Activated CD4-positive, alpha-beta T cell treated with anti-CD3 and anti-CD28 coated beads, Interleukin-10, Interleukin-2, amounts not matched to agents 100 ng/mL and 50 ng/mL, durations not matched to agents 16 hours and 8 hours (primary cell): ENCODE results near the gene NFX1.
A peak's percentile ranks its signal among the peaks of the same experiment; 100 is the strongest.
"Not testable (repeated sequence)": the region's sequence is repeated elsewhere in the genome, so short reads cannot be mapped to it uniquely, and the experiment has no call there.

ENCODE experiments used
- DNase-seq: peaks from one replicate; pipeline ENCODE4 v3.0.0-alpha.2; 2020

The NFX1 gene

DNA sequence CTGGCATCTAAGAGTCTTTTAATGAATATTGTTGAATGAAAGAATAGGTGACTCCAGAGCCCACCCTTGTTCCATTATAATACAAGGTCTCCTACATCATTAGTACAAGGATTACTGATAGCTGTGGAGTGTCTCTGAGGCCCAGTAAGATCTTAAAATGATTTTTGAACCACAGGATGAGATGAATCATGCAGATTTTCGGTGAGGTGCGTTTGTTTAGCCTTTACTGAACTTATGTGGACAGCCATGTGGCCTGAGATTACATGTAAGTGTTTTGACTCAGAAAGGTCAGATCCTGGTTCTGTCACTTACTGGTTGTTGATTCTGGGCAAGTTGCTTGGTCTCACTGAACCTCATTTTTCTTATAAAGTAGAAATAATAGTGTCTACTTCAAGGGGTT lies 21.6 kb downstream of the NFX1 start:
- DNase-seq = peak; percentile 63

GRCh38 chr9:33315371-33315770 lies 25.1 kb downstream of the NFX1 start:
- no peak for DNase-seq

DNA sequence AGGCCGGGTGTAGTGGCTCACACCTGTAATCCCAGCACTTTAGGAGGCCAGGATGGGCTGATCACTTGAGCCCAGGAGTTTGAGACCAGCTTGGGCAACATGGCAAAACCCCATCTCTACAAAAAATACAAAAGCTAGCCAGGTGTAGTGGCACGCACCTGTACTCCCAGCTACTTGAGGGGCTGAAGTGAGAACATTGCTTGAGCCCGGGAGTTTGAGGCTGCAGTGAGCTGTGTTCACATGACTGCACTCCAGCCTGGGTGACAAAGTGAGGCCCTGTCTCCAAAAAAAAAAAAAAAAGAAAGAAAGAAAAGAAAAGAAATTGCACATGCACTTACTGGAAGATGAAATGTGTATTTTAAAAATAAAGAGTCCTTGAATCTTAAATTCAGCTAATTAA lies 26.8 kb downstream of the NFX1 start:
- DNase-seq = not testable (repeated sequence)

DNA sequence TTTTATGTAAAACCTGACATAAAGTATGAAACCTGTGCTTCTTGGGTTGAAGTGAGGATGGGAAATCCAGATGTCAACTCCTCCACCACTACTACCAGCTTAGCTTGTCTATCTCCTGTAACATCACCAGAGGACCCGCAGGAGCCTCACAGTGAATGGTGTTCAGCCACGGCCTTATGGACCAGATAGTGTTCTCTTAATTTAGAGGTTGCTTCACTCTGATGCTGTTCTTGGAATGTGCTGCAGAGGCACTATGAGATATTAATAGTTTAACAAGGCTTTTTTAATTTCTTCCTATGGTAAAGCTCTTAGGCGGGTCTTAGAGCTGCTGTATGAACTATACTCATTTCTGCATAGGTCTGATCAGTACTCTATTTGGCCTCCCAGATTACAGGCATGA lies 27.9 kb downstream of the NFX1 start:
- DNase-seq = no peak

GRCh38 chr9:33318781-33319180 lies 28.5 kb downstream of the NFX1 start:
- DNase-seq = no peak

- DNase-seq = no peak
Measured at GRCh38 chr9:33320230-33320567, 29.9 kb downstream of the NFX1 start.

DNA sequence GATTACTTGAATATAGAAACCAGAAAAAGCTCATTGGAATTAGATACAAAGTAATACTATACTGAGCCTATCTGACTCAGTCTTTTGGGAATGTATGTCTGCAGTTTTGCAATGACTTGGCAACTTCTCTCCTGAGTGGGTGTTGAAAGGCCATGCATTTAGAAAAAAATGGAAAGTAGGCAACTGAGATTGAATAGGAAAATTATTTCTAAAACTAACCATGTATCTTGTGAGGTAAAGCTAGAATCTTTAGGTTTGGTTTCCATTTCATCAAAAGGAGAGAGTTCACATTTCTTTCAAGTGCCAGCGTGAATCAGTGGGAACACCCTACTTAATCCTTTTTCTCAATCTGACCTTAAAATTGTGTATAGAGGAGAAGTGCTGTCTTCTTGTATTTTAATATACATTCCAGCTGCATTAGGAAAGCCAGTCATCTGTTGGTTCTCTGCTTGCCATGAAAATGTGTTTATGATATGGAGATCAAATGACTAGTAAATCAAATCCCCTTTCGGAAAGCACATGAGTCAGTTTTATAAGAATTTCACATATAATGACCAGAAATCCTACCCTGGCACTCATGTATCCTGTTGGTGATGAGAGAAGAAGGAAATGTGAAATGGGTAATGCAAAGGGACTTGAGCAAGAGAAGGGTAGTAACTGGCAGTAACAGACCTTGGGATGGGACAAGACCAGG lies 30.4 kb downstream of the NFX1 start:
- peak; percentile 41 for DNase-seq

GRCh38 chr9:33329117-33329563 lies 38.8 kb downstream of the NFX1 start:
- DNase-seq = no peak

GRCh38 chr9:33329979-33330378 lies 39.7 kb downstream of the NFX1 start:
- no peak for DNase-seq

DNA sequence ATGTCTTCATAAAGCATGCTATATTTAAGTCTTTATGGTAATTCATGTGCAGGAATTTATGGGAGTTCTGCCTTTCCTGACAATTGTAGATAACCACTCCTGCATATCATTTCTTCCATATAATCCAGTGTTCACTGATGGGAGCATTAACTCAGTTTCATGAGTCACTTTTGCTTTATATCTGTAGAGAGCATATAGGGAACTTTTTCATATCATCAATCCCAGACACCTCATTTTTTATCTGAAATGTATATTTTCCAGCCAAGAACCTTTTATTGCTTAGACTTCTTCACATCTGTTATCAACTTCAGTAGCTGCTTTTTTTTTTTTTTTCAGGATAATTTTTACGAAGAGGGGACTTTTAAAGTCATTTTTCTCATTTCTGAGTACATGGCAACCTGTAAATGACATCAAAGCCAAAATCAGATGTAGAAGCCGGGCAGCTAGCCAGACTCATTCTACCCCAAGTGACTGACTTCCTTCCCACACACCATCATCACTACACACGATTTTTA lies 41.1 kb downstream of the NFX1 start:
- no peak for DNase-seq

DNA sequence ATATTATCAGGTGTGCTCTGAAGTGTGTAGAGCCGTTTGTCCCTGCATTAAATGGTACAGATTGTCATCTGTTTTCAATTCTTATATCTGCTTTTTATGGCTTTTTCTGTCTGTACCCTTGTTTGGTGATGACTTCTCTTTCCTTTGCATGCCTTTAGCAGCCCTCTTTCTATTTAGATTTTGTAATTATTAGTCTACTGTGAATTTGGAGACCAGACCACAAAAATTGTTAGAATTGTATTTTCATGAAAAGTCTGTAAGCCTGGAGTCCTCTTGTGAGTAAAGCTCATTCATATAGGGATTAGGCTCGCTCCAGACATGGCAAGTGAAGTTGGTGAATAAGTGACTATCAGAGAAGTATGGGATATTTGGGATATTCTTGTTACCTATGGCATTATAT lies 41.7 kb downstream of the NFX1 start:
- no peak for DNase-seq

GRCh38 chr9:33332956-33333355 lies 42.6 kb downstream of the NFX1 start:
- not testable (repeated sequence) for DNase-seq

- DNase-seq = no peak
Measured at GRCh38 chr9:33340186-33340585, 49.9 kb downstream of the NFX1 start.

GRCh38 chr9:33341182-33341581 lies 50.9 kb downstream of the NFX1 start:
- no peak for DNase-seq

- DNase-seq = no peak
Measured at GRCh38 chr9:33344145-33344544, 53.8 kb downstream of the NFX1 start.

DNA sequence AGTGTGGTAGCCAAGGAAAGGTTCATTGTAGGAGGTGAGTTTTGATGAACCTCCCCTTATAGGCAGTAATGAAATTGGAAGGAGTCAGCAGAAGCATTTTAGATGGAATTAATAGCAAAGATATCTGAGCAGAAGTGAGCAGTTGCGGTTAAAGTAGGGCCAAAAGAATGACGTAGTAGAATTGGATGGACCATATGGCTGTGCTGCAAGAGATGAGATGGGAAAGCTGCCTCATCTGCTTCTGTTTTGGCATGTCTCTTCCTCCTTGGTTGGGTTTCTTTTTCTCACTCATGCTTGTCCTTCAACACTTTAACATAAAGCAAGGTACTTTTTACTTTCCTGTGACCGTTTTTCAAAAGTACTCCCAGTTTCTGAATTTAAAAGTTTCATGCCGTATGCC lies 56.2 kb downstream of the NFX1 start:
- no peak for DNase-seq

GRCh38 chr9:33348998-33349397 lies 58.7 kb downstream of the NFX1 start:
- no peak for DNase-seq

GRCh38 chr9:33349743-33350142 lies 59.4 kb downstream of the NFX1 start:
- no peak for DNase-seq

DNA sequence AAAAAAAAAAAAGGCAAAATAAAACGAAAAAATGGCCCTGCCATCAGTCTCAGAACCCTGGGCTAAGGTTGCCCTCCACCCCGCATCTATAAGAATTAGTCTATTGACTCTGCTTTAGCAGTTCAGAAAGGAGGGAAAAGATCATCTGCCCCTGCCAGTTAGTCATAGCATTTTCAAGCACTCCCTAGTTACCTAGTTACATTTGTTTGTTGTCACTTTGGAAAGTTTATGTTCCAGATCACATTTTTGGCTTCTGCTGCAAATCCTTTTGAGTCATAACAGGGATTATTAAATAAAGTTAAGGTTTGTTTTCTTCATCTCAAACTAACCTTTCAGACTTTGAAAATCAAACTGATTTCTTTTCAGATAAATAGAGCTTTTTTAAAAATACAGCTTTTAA lies 60.0 kb downstream of the NFX1 start:
- DNase-seq = no peak

GRCh38 chr9:33351547-33351946 lies 61.2 kb downstream of the NFX1 start:
- DNase-seq = no peak

DNA sequence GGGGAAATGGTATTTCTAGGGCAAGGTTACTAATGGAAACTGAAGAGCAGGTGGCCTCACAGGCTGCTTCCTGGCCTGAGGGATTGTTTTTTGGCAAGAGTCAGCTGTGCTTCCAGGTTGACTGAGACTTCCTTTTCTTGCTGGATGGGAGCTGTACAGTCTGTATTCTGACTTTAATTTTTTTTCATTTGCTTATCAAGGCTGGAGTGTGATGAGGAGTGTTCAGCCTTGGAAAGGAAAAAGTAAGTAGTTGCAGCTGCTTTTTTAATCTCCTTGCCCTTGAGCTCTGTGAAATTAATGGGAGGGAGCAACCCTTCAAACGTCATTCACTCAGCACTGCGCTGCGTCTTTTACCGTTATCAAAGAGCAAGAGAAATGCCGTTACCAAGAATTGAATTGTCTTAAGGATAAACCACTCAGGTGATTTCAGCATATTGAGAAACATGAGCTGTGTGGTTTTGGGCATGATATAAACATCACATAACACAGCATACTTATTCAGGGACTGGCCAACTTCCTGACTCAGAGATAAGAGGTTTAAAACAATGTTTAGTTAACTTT lies 64.4 kb downstream of the NFX1 start:
- DNase-seq = no peak

- DNase-seq = no peak
Measured at GRCh38 chr9:33355933-33356332, 65.6 kb downstream of the NFX1 start.

DNA sequence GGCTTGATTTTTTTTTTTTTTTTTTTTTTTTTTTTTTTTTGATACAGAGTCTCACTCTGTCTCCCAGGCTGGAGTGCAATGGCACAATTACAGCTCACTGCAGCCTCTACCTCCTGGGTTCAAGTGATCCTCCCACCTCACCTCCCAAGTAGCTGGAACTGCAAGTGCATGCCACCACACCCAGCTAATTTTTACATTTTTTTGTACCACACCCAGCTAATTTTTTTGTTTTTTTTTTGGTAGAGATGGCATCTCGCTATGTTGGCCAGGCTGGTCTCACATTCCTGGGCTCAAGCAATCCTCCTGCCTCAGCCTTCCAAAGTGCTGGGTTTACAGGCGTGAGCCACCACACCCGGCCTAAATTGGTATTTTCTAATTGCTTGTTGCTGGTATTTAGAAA lies 68.3 kb downstream of the NFX1 start:
- not testable (repeated sequence) for DNase-seq

GRCh38 chr9:33364127-33364526 lies 73.8 kb downstream of the NFX1 start:
- DNase-seq = no peak

DNA sequence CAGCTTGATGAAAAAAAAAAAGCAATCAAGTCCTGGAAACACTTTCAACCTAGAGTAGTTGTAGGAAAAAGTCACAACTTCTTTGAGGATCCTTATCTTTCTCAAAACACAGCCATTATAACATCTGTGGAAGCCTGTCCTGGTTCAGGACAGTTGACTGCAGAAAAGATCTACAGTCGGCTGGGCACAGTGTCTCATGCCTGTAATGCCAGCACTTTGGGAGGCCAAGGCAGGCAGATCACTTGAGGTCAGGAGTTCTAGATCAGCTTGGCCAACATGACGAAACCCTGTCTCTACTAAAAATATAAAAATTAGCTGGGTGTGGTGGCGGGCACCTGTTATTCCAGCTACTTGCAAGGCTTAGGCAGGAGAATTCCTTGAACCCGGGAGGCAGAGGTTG lies 74.5 kb downstream of the NFX1 start:
- DNase-seq = not testable (repeated sequence)
